K562 (cell line): ENCODE data around the gene AKAP12. TPM values are rescaled to one million over a fixed set of nuclear protein-coding genes. Genes with fewer than 3 reads are reported as not detected.

Source experiments
- KHSRP ChIP-seq: fragments of 450-650 bp; IDR thresholded peaks from 2 replicates; pipeline ENCODE4 v1.6.1; 2017
- MECOM ChIP-seq: fragments of 250-450 bp; sonication (Bioruptor Pico); IDR thresholded peaks from 2 replicates; pipeline ENCODE4 v1.8.0; 2022; ENCODE audit warnings: inconsistent platforms
- MEF2A ChIP-seq: IDR thresholded peaks from 2 replicates; pipeline ENCODE4 v1.6.1; 2011; ENCODE audit warnings: low read depth, mild to moderate bottlenecking, low read length, moderate library complexity; ENCODE audit not compliant: control insufficient read depth
- NCOA6 ChIP-seq: fragments of 450-650 bp; IDR thresholded peaks from 2 replicates; pipeline ENCODE4 v1.6.1; 2017; ENCODE audit warnings: mild to moderate bottlenecking
- NFRKB ChIP-seq: fragments of 450-650 bp; IDR thresholded peaks from 2 replicates; pipeline ENCODE4 v1.6.1; 2016; ENCODE audit warnings: low read depth
- PTRF ChIP-seq: fragments of 450-650 bp; IDR thresholded peaks from 2 replicates; pipeline ENCODE4 v1.6.1; 2016; ENCODE audit warnings: mild to moderate bottlenecking, missing genetic modification characterization, missing compliant biosample characterization
- TCF7 ChIP-seq: sonication (generic); IDR thresholded peaks from 2 replicates; pipeline ENCODE4 v1.6.1; 2016; ENCODE audit warnings: antibody characterized with exemption, borderline replicate concordance
- ZNF586 ChIP-seq: fragments of 450-650 bp; formaldehyde crosslinking; conservative IDR thresholded peaks from 2 replicates; pipeline ENCODE4 v1.4.0; 2020; ENCODE audit warnings: mild to moderate bottlenecking, moderate library complexity
- polyA plus RNA-seq, 8 experiments: library from polyadenylated mRNA; depleted of rRNA in 4 of 8; stranded (reverse) in 5 of 8; unstranded in 3 of 8; fragments of >200 nt; fragmentation: Nextera tagmentation in 2 of 8; fragmentation: Illumina TruSeq in 1 of 8; extraction: Ambion mirVana in 2 of 8; extraction: Trizol in 1 of 8; gene quantifications; 2 replicates each; pipeline versions ENCODE4 v1.2.1 to v1.2.3, GENCODE V29; 2011 to 2014; ENCODE audit warnings: inconsistent platforms in 1 of 8, missing spikeins in 1 of 8
- total RNA-seq, 7 experiments: library from RNA; depleted of rRNA in 6 of 7; stranded (reverse); fragments of >200 nt in 6 of 7; fragmentation: Illumina TruSeq in 2 of 7; extraction: Trizol in 2 of 7; gene quantifications; 2 replicates each; pipeline versions ENCODE4 v1.2.1 to v1.2.3, GENCODE V29; 2011 to 2021; ENCODE audit warnings: low replicate concordance in 1 of 7
- TF ChIP-seq, protein P1 (sequence below), 2 experiments: fragments of 450-650 bp in 1 of 2; sonication (generic) in 1 of 2; formaldehyde crosslinking in 1 of 2; IDR thresholded peaks; 2 replicates each; pipeline versions ENCODE4 v1.7.1 to v1.9.0; 2016 to 2022; ENCODE audit warnings: inconsistent platforms in 1 of 2, mild to moderate bottlenecking in 1 of 2, missing genetic modification reagents in 1 of 2
- TF ChIP-seq, protein P2 (sequence below): fragments of 450-650 bp; formaldehyde crosslinking; IDR thresholded peaks from 2 replicates; pipeline ENCODE4 v1.4.0; 2022; ENCODE audit warnings: mild to moderate bottlenecking, moderate library complexity
- TF ChIP-seq, protein P3 (sequence below): fragments of 450-650 bp; IDR thresholded peaks from 2 replicates; pipeline ENCODE4 v1.6.1; 2016; ENCODE audit warnings: mild to moderate bottlenecking
- TF ChIP-seq, protein P4 (sequence below), 2 experiments: IDR thresholded peaks in 1 of 2; conservative IDR thresholded peaks in 1 of 2; 2 replicates each; pipeline ENCODE4 v1.6.1; 2016; ENCODE audit warnings: low read depth in 2 of 2, mild to moderate bottlenecking in 1 of 2, missing compliant biosample characterization in 1 of 2, missing genetic modification characterization in 1 of 2, moderate library complexity in 1 of 2

AKAP12 gene
- total and polyA plus RNA-seq, 9 of the 15 experiments (the other 6 are each of a cell fraction or from before 2014, with no cell fraction given): 0.08 to 2.0 (median 0.62) TPM

DNA sequence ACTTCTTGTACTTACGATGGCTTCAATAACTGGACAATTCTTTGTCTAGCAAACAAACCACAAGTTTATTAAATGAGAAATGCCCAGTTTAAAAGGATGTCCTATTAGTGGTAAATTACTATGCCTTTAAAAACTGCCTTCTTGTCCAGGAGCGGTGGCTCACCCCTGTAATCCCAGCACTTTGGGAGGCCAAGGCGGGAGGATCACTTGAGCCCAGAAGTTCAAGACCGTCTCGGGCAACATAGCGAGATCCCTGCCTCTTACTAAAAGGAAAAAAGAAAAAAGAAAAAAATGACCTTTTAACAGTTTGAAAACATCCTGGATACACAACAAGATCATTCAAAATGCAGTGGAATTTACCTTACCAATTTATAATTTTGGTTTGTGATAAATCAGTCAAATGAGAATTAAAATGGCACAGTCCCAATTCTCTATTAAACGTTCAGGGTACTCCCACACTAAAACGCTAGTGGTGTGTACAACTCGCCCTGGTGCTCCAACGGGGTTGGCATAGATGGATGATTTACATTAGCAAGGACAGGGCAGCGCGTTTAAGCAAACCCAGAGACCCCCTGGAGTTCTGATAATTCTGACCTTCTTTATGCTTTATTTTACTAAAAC, 149.3 kb downstream of the AKAP12 start (continued):
- no peak for TF ChIP-seq ZNF586 (CRISPR knock-in tag)
- TF ChIP-seq NCOA6: 0 out of 2 replicates have a peak, but pooled peaks have one; percentile 16
- no peak for TF ChIP-seq MEF2A
- no peak for TF ChIP-seq NFRKB
- TF ChIP-seq, protein P1, sequence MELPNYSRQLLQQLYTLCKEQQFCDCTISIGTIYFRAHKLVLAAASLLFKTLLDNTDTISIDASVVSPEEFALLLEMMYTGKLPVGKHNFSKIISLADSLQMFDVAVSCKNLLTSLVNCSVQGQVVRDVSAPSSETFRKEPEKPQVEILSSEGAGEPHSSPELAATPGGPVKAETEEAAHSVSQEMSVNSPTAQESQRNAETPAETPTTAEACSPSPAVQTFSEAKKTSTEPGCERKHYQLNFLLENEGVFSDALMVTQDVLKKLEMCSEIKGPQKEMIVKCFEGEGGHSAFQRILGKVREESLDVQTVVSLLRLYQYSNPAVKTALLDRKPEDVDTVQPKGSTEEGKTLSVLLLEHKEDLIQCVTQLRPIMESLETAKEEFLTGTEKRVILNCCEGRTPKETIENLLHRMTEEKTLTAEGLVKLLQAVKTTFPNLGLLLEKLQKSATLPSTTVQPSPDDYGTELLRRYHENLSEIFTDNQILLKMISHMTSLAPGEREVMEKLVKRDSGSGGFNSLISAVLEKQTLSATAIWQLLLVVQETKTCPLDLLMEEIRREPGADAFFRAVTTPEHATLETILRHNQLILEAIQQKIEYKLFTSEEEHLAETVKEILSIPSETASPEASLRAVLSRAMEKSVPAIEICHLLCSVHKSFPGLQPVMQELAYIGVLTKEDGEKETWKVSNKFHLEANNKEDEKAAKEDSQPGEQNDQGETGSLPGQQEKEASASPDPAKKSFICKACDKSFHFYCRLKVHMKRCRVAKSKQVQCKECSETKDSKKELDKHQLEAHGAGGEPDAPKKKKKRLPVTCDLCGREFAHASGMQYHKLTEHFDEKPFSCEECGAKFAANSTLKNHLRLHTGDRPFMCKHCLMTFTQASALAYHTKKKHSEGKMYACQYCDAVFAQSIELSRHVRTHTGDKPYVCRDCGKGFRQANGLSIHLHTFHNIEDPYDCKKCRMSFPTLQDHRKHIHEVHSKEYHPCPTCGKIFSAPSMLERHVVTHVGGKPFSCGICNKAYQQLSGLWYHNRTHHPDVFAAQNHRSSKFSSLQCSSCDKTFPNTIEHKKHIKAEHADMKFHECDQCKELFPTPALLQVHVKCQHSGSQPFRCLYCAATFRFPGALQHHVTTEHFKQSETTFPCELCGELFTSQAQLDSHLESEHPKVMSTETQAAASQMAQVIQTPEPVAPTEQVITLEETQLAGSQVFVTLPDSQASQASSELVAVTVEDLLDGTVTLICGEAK (IDR thresholded peaks at IDR 0.05): 0 out of 2 replicates have a peak, but pooled peaks have one; percentile 11
- TF ChIP-seq, protein P1 (CRISPR knock-in tag; IDR thresholded peaks at IDR 0.05): no peak
- TF ChIP-seq TCF7: no peak
- TF ChIP-seq, protein P2, sequence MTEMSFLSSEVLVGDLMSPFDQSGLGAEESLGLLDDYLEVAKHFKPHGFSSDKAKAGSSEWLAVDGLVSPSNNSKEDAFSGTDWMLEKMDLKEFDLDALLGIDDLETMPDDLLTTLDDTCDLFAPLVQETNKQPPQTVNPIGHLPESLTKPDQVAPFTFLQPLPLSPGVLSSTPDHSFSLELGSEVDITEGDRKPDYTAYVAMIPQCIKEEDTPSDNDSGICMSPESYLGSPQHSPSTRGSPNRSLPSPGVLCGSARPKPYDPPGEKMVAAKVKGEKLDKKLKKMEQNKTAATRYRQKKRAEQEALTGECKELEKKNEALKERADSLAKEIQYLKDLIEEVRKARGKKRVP (CRISPR knock-in tag): no peak
- TF ChIP-seq KHSRP: no peak
- TF ChIP-seq, protein P3, sequence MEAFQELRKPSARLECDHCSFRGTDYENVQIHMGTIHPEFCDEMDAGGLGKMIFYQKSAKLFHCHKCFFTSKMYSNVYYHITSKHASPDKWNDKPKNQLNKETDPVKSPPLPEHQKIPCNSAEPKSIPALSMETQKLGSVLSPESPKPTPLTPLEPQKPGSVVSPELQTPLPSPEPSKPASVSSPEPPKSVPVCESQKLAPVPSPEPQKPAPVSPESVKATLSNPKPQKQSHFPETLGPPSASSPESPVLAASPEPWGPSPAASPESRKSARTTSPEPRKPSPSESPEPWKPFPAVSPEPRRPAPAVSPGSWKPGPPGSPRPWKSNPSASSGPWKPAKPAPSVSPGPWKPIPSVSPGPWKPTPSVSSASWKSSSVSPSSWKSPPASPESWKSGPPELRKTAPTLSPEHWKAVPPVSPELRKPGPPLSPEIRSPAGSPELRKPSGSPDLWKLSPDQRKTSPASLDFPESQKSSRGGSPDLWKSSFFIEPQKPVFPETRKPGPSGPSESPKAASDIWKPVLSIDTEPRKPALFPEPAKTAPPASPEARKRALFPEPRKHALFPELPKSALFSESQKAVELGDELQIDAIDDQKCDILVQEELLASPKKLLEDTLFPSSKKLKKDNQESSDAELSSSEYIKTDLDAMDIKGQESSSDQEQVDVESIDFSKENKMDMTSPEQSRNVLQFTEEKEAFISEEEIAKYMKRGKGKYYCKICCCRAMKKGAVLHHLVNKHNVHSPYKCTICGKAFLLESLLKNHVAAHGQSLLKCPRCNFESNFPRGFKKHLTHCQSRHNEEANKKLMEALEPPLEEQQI: 0 out of 2 replicates have a peak, but pooled peaks have one; percentile 16
- TF ChIP-seq, protein P4, sequence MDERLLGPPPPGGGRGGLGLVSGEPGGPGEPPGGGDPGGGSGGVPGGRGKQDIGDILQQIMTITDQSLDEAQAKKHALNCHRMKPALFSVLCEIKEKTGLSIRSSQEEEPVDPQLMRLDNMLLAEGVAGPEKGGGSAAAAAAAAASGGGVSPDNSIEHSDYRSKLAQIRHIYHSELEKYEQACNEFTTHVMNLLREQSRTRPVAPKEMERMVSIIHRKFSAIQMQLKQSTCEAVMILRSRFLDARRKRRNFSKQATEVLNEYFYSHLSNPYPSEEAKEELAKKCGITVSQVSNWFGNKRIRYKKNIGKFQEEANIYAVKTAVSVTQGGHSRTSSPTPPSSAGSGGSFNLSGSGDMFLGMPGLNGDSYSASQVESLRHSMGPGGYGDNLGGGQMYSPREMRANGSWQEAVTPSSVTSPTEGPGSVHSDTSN (CRISPR knock-in tag; IDR thresholded peaks at IDR 0.05; ENCODE audit: low read depth): no peak
- TF ChIP-seq, protein P4 (tag; conservative IDR thresholded peaks at IDR 0.05; ENCODE audit: low read depth): peak; percentile 37
- TF ChIP-seq PTRF (tag): no peak
- no peak for TF ChIP-seq MECOM
